GM12874 (cell line): ENCODE data around the gene ERG.

ENCODE experiments used
- CTCF ChIP-seq: IDR thresholded peaks from 2 replicates; pipeline ENCODE4 v1.5.1; 2011; ENCODE audit warnings: low read depth, mild to moderate bottlenecking, control low read depth, low read length, moderate library complexity; ENCODE audit not compliant: insufficient read depth

The ERG gene

GRCh38 chr21:38443110-38443509 lies 55.2 kb downstream of the ERG start:
- TF ChIP-seq CTCF: no peak

- TF ChIP-seq CTCF: no peak
Measured at GRCh38 chr21:38441153-38441552, 57.1 kb downstream of the ERG start.

- no peak for TF ChIP-seq CTCF
Measured at GRCh38 chr21:38440746-38441145, 57.5 kb downstream of the ERG start.

GRCh38 chr21:38439957-38440356 lies 58.3 kb downstream of the ERG start:
- no peak for TF ChIP-seq CTCF

- no peak for TF ChIP-seq CTCF
Measured at GRCh38 chr21:38439426-38439825, 58.9 kb downstream of the ERG start.

- no peak for TF ChIP-seq CTCF
Measured at GRCh38 chr21:38438462-38438893, 59.8 kb downstream of the ERG start.

GRCh38 chr21:38436341-38436740 lies 61.9 kb downstream of the ERG start:
- TF ChIP-seq CTCF: no peak
